NCI-H2227 (cell line): ENCODE measurements around the gene RAET1L.
"Not testable (repeated sequence)": the region's sequence is repeated elsewhere in the genome, so short reads cannot be mapped to it uniquely, and the experiment has no call there.

Experiments
- DNase-seq: peaks from one replicate; lab custom pipeline; 2025; ENCODE audit not compliant: unreplicated experiment; lab: John Stamatoyannopoulos, UW

RAET1L gene

GRCh38 chr6:150025201-150025917 lies at the start of gene RAET1L:
Gene RAET1L (minus strand): TSS chr6:150025532. CDS start chr6:150025471, 61 bp downstream.
- no peak for DNase-seq

- no peak for DNase-seq
These were observed 49.7 kb upstream of the RAET1L start for GRCh38 chr6:150075034-150075421.

- not testable (repeated sequence) for DNase-seq
These were observed 49.2 kb upstream of the RAET1L start for GRCh38 chr6:150074396-150075033.

- no peak for DNase-seq
These were observed 46.9 kb upstream of the RAET1L start for GRCh38 chr6:150072201-150072600.

GRCh38 chr6:150070236-150070818 lies 45.0 kb upstream of the RAET1L start:
- DNase-seq, result no peak

- peak; percentile 67 for DNase-seq
These were observed 44.4 kb upstream of the RAET1L start for GRCh38 chr6:150069706-150070105.

- peak; percentile 82 for DNase-seq
These were observed 43.7 kb upstream of the RAET1L start, which contains the start of gene ULBP3 for GRCh38 chr6:150068720-150069648. Gene ULBP3 (minus strand): TSS chr6:150069121. CDS start chr6:150069066, 55 bp downstream.

GRCh38 chr6:150068151-150068550 lies 42.8 kb upstream of the RAET1L start:
- no peak for DNase-seq

- no peak for DNase-seq
These were observed 39.8 kb upstream of the RAET1L start for GRCh38 chr6:150065083-150065482.

- no peak for DNase-seq
These were observed 38.3 kb upstream of the RAET1L start for GRCh38 chr6:150063640-150064039.

GRCh38 chr6:150059973-150060372 lies 34.6 kb upstream of the RAET1L start:
- DNase-seq, result not testable (repeated sequence)

- no peak for DNase-seq
These were observed 33.7 kb upstream of the RAET1L start for GRCh38 chr6:150058986-150059385.

GRCh38 chr6:150058231-150058792 lies 33.0 kb upstream of the RAET1L start:
- DNase-seq, result no peak

GRCh38 chr6:150057501-150057951 lies 32.2 kb upstream of the RAET1L start:
- no peak for DNase-seq

GRCh38 chr6:150056916-150057315 lies 31.6 kb upstream of the RAET1L start:
- no peak for DNase-seq

- no peak for DNase-seq
These were observed 30.8 kb upstream of the RAET1L start for GRCh38 chr6:150056156-150056555.

- DNase-seq, result no peak
These were observed 29.8 kb upstream of the RAET1L start for GRCh38 chr6:150055131-150055530.

GRCh38 chr6:150053450-150053849 lies 28.1 kb upstream of the RAET1L start:
- DNase-seq, result no peak

GRCh38 chr6:150050846-150051245 lies 25.5 kb upstream of the RAET1L start:
- DNase-seq, result no peak

GRCh38 chr6:150048099-150048498 lies 22.8 kb upstream of the RAET1L start:
- no peak for DNase-seq

- DNase-seq, result no peak
These were observed 21.6 kb upstream of the RAET1L start for GRCh38 chr6:150046943-150047342.
